DND-41 (cell line): Measurements from ENCODE around the gene ABCG2.

Experiments
- ATAC-seq: fragments of 200-7000 bp; cut with Tn5 transposase; 3 replicates; pipeline ENCODE4 v1.9.1; 2021; ENCODE audit warnings: low read depth; ENCODE audit not compliant: insufficient read depth
- DNase-seq: peaks from one replicate; pipeline ENCODE4 v3.0.0-alpha.2; 2020
- H2AFZ ChIP-seq: 2 replicates; pipeline ENCODE4 v1.6.0; 2012; ENCODE audit warnings: low read depth, low read length
- H3K27ac ChIP-seq: 2 replicates; pipeline ENCODE4 v1.5.1; 2012; ENCODE audit warnings: low read length, inconsistent platforms
- H3K27me3 ChIP-seq: fragments of 200-600 bp; sonication (generic); 2 replicates; pipeline ENCODE4 v1.6.0; 2012; ENCODE audit warnings: low read length, mild to moderate bottlenecking, inconsistent platforms; ENCODE audit not compliant: insufficient read depth, poor library complexity
- H3K36me3 ChIP-seq: 2 replicates; pipeline ENCODE4 v1.5.1; 2012; ENCODE audit warnings: low read length, inconsistent platforms; ENCODE audit not compliant: insufficient read depth
- H3K4me1 ChIP-seq: 2 replicates; pipeline ENCODE4 v1.5.1; 2012; ENCODE audit warnings: mild to moderate bottlenecking, low read length; ENCODE audit not compliant: insufficient read depth
- H3K4me2 ChIP-seq: 2 replicates; pipeline ENCODE4 v1.6.0; 2012; ENCODE audit warnings: mild to moderate bottlenecking, moderate library complexity, low read length, inconsistent platforms; ENCODE audit not compliant: insufficient read depth
- H3K4me3 ChIP-seq, 2 experiments: fragments of 200-600 bp in 1 of 2; shearing (Covaris generic) in 1 of 2; 2 replicates each; pipeline ENCODE4 v1.5.1; 2012 to 2016; ENCODE audit warnings: inconsistent platforms in 2 of 2, low read length in 2 of 2, mild to moderate bottlenecking in 2 of 2, low read depth in 1 of 2, moderate library complexity in 1 of 2
- H3K79me2 ChIP-seq: 2 replicates; pipeline ENCODE4 v1.6.0; 2012; ENCODE audit warnings: low read length, inconsistent platforms; ENCODE audit not compliant: insufficient read depth
- H3K9ac ChIP-seq: 2 replicates; pipeline ENCODE4 v1.6.0; 2012; ENCODE audit warnings: low read depth, mild to moderate bottlenecking, inconsistent platforms, low read length, moderate library complexity
- H3K9me3 ChIP-seq: 2 replicates; pipeline ENCODE4 v1.5.1; 2012; ENCODE audit warnings: low read length, moderate library complexity, mild to moderate bottlenecking, inconsistent platforms; ENCODE audit not compliant: insufficient read depth, severe bottlenecking
- H4K20me1 ChIP-seq: 2 replicates; pipeline ENCODE4 v1.6.0; 2012; ENCODE audit warnings: low read length; ENCODE audit not compliant: insufficient read depth
- CTCF ChIP-seq: IDR thresholded peaks from 2 replicates; pipeline ENCODE4 v1.5.1; 2012; ENCODE audit warnings: borderline replicate concordance, low read length, moderate library complexity, mild to moderate bottlenecking; ENCODE audit not compliant: poor library complexity, severe bottlenecking; ENCODE audit errors: extremely low read depth
- EZH2 ChIP-seq: IDR thresholded peaks from 3 replicates; pipeline ENCODE4 v1.6.1; 2012; ENCODE audit warnings: borderline replicate concordance, low read depth, mild to moderate bottlenecking, moderate library complexity, low read length, inconsistent platforms; ENCODE audit not compliant: severe bottlenecking

ABCG2 gene

GRCh38 chr4:88040707-88041106, 117.7 kb downstream of the ABCG2 start:
- Histone ChIP-seq H4K20me1 (no peaks in the 10 kb centered on the region), H3K27ac (no peak overlapping the region), H3K4me2 (no peak overlapping the region), H3K79me2 (no peaks in the 10 kb centered on the region), H3K9me3 (no peaks in the 10 kb centered on the region), H2AFZ (no peak overlapping the region), H3K4me3 (no peak overlapping the region), H3K27me3 (no peaks in the 10 kb centered on the region), H3K4me1 (no peaks in the 10 kb centered on the region), H3K36me3 (peaks cover 86% of the 10 kb centered on the region), H3K9ac (no peak overlapping the region)
- TF ChIP-seq EZH2: no peak
- TF ChIP-seq CTCF: no peak
- DNase-seq (no peak), ATAC-seq (no peak)
